ENCODE results near the gene OR5AR1.

- TF ChIP-seq, protein P1, sequence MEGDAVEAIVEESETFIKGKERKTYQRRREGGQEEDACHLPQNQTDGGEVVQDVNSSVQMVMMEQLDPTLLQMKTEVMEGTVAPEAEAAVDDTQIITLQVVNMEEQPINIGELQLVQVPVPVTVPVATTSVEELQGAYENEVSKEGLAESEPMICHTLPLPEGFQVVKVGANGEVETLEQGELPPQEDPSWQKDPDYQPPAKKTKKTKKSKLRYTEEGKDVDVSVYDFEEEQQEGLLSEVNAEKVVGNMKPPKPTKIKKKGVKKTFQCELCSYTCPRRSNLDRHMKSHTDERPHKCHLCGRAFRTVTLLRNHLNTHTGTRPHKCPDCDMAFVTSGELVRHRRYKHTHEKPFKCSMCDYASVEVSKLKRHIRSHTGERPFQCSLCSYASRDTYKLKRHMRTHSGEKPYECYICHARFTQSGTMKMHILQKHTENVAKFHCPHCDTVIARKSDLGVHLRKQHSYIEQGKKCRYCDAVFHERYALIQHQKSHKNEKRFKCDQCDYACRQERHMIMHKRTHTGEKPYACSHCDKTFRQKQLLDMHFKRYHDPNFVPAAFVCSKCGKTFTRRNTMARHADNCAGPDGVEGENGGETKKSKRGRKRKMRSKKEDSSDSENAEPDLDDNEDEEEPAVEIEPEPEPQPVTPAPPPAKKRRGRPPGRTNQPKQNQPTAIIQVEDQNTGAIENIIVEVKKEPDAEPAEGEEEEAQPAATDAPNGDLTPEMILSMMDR (IDR thresholded peaks at IDR 0.05 in 2 of 3, conservative IDR thresholded peaks at IDR 0.05 in 1 of 3; ENCODE audit: borderline replicate concordance in 1 of 3, insufficient read depth in 1 of 3, low read depth in 2 of 3, low read length in 2 of 3) = no peak
- no peak for TF ChIP-seq JUND (IDR thresholded peaks at IDR 0.05)
- no peak for TF ChIP-seq REST (IDR thresholded peaks at IDR 0.05; ENCODE audit: low read depth)
- no peak for TF ChIP-seq POLR2A (IDR thresholded peaks at IDR 0.05; ENCODE audit: borderline replicate concordance, extremely low read depth, insufficient read depth, insufficient read length)
- TF ChIP-seq EZH2phosphoT487 (IDR thresholded peaks at IDR 0.05; ENCODE audit: borderline replicate concordance) = no peak
Observed at GRCh38 chr11:56625946-56626345, 37.5 kb upstream of the OR5AR1 start.
